ENCODE data around the gene SOX4.
A peak's percentile ranks its signal among the peaks of the same experiment; 100 is the strongest.

Gene SOX4

GRCh38 chr6:21594416-21595281 lies 1.1 kb downstream of the SOX4 start:
- DNase-seq = peak; percentile 65 to 75

- DNase-seq = no peak
Measured at GRCh38 chr6:21595285-21596144, 2.0 kb downstream of the SOX4 start.

- peak; percentile 35 to 67 for DNase-seq
Measured at GRCh38 chr6:21596145-21596948, 2.8 kb downstream of the SOX4 start.

GRCh38 chr6:21596949-21597682 lies 3.6 kb downstream of the SOX4 start:
- peak in 1 of 2 donors; percentile 59 for DNase-seq

- peak in 1 of 2 donors; percentile 32 for DNase-seq
Measured at GRCh38 chr6:21597801-21598673, 4.5 kb downstream of the SOX4 start.

- no peak for DNase-seq
Measured at GRCh38 chr6:21598674-21599023, 5.1 kb downstream of the SOX4 start.

- no peak for DNase-seq
Measured at GRCh38 chr6:21599051-21599696, 5.6 kb downstream of the SOX4 start.

GRCh38 chr6:21601339-21601923 lies 7.9 kb downstream of the SOX4 start:
- no peak for DNase-seq

- no peak for DNase-seq
Measured at GRCh38 chr6:21601932-21602390, 8.4 kb downstream of the SOX4 start.

GRCh38 chr6:21603082-21603952 lies 9.8 kb downstream of the SOX4 start:
- DNase-seq = no peak

GRCh38 chr6:21604081-21604480 lies 10.5 kb downstream of the SOX4 start:
- DNase-seq = no peak

- peak in 1 of 2 donors; percentile 72 for DNase-seq
Measured at GRCh38 chr6:21605166-21605565, 11.6 kb downstream of the SOX4 start.

GRCh38 chr6:21608601-21609000 lies 15.1 kb downstream of the SOX4 start:
- peak; percentile 55 to 79 for DNase-seq

- DNase-seq = no peak
Measured at GRCh38 chr6:21609881-21610329, 16.4 kb downstream of the SOX4 start.

- DNase-seq = peak; percentile 45 to 83
Measured at GRCh38 chr6:21610341-21610740, 16.8 kb downstream of the SOX4 start.

- no peak for DNase-seq
Measured at GRCh38 chr6:21611485-21611884, 17.9 kb downstream of the SOX4 start.

- DNase-seq = no peak
Measured at GRCh38 chr6:21612067-21612745, 18.7 kb downstream of the SOX4 start.

GRCh38 chr6:21613809-21614208 lies 20.3 kb downstream of the SOX4 start:
- no peak for DNase-seq

All from inflammatory macrophage treated with lipopolysaccharide for 1 hour (primary cell).